HG02759 (cell line): Measurements from ENCODE around the gene RAP1GAP.

Source experiments
- ATAC-seq: cut with Tn5 transposase; IDR thresholded peaks from one replicate; pipeline ENCODE4 v1.9.1; 2021; ENCODE audit warnings: mild to moderate bottlenecking, moderate library complexity; ENCODE audit not compliant: unreplicated experiment

RAP1GAP gene

GRCh38 chr1:21630571-21631343, 38.4 kb downstream of the RAP1GAP start:
- no peak for ATAC-seq

GRCh38 chr1:21629971-21630370, 39.2 kb downstream of the RAP1GAP start:
- no peak for ATAC-seq

GRCh38 chr1:21628798-21629393, 40.3 kb downstream of the RAP1GAP start:
- no peak for ATAC-seq

GRCh38 chr1:21626921-21627339, 42.2 kb downstream of the RAP1GAP start:
- ATAC-seq: no peak

- ATAC-seq: no peak
These were observed 43.6 kb downstream of the RAP1GAP start for GRCh38 chr1:21625390-21626190.

- no peak for ATAC-seq
These were observed 44.4 kb downstream of the RAP1GAP start for GRCh38 chr1:21624571-21625389.

- ATAC-seq: no peak
These were observed 45.7 kb downstream of the RAP1GAP start for GRCh38 chr1:21623410-21623961.

- ATAC-seq: no peak
These were observed 46.5 kb downstream of the RAP1GAP start for GRCh38 chr1:21622466-21623315.

- no peak for ATAC-seq
These were observed 47.3 kb downstream of the RAP1GAP start for GRCh38 chr1:21621761-21622436.

- ATAC-seq: no peak
These were observed 48.1 kb downstream of the RAP1GAP start for GRCh38 chr1:21621051-21621450.

GRCh38 chr1:21620496-21620895, 48.7 kb downstream of the RAP1GAP start:
- ATAC-seq: no peak

- ATAC-seq: no peak
These were observed 49.1 kb downstream of the RAP1GAP start for GRCh38 chr1:21620011-21620410.

GRCh38 chr1:21619375-21619947, 49.7 kb downstream of the RAP1GAP start:
- no peak for ATAC-seq

GRCh38 chr1:21618561-21619374, 50.4 kb downstream of the RAP1GAP start:
- ATAC-seq: no peak

- no peak for ATAC-seq
These were observed 51.1 kb downstream of the RAP1GAP start for GRCh38 chr1:21618059-21618458.

GRCh38 chr1:21617126-21617738, 51.9 kb downstream of the RAP1GAP start:
- ATAC-seq: no peak

- no peak for ATAC-seq
These were observed 52.8 kb downstream of the RAP1GAP start for GRCh38 chr1:21616372-21616771.
